ENCODE results near the gene GDF15.
"Not testable (repeated sequence)": the region's sequence is repeated elsewhere in the genome, so short reads cannot be mapped to it uniquely, and the experiment has no call there.

Gene GDF15

DNA sequence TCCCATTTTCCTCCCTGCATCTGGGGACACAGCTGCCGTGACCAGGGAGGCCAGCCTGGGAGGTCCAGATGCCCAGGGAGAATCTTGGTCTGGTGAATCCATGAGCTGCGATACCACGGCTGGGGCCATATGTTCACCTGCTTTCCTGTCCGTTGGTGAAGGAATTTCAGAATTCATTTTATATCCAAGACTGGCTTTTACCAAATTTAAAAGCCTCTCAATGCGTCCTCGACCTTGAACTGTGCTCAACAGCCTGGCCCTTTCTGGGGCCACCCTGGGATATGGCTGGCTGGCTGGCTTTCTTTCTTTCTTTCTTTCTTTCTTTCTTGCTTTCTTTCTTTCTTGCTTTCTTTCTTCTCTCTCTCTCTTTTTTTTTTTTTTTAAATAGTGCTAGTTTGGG lies 22.2 kb upstream of the GDF15 start:
- in situ Hi-C loops (cut with MboI; ENCODE audit: low pct_unique_long_range_greater_than_20kb, low sequenced_read_pairs, unreplicated experiment): no loop called here
- no peak for DNase-seq (ENCODE audit: low spot score)
- TF ChIP-seq CTCF (IDR thresholded peaks at IDR 0.05; ENCODE audit: extremely low read depth, insufficient read depth, missing control alignments): no peak

DNA sequence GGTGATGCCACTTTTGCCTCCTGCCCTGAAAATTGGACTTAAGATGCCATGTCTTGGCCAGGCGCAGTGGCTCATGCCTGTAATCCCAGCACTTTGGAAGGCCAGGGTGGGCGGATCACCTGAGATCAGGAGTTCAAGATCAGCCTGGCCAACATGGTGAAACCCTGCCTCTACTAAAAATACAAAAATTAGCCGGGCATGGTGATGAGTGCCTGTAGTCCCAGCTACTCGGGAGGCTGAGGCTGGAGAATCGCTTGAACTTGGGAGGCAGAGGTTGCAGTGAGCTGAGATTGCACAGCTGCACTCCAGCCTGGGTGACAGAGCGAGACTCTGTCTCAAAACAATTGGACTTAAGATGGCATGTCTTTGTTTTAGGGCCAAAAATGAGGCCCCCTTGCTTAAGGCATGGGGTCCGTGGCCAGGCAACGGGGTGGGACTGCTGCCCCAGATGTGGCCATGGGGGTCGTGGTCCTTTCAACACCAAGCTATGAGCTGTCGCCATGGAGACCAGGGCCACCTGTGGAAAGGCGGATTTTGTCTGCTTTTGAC lies 21.6 kb upstream of the GDF15 start:
- DNase-seq (ENCODE audit: low spot score); in situ Hi-C loops (cut with MboI; ENCODE audit: low pct_unique_long_range_greater_than_20kb, low sequenced_read_pairs, unreplicated experiment): not testable (repeated sequence)

DNA sequence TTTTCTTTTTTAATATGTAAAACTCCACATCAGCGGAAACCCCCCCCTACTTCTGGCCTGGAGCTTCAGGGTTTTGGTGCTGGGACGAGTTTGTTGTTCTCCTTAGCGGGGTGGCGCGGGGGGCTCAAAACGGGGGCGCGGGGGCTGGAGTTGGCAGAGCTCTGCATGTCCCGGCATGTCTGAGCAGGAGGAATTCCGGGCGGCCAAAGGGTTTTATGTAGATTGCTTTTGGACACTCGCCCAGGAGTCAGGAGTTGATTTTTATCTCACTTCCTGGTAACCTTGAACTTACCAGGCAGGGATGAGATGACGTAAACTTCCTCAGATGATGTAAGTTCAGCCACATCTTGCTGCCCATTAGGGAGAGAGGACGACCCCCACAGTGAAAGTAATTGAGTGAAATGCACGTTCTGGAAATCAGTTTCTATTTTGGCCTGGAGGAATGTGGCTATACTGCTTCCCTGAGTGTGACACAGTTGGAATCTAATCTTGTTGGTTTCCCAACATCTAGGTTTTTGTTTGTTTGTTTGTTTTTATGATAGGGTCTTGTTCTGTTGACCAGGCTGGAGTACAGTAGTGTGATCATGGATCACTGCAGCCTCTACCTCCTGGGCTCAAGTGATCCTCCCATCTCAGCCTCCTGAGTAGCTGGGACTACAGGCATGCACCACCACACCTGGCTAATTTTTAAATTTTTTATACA lies 21.0 kb upstream of the GDF15 start:
- DNase-seq (ENCODE audit: low spot score): no peak
- TF ChIP-seq CTCF (IDR thresholded peaks at IDR 0.05; ENCODE audit: extremely low read depth, insufficient read depth, missing control alignments): no peak
- in situ Hi-C loops (cut with MboI; ENCODE audit: low pct_unique_long_range_greater_than_20kb, low sequenced_read_pairs, unreplicated experiment): no loop called here

DNA sequence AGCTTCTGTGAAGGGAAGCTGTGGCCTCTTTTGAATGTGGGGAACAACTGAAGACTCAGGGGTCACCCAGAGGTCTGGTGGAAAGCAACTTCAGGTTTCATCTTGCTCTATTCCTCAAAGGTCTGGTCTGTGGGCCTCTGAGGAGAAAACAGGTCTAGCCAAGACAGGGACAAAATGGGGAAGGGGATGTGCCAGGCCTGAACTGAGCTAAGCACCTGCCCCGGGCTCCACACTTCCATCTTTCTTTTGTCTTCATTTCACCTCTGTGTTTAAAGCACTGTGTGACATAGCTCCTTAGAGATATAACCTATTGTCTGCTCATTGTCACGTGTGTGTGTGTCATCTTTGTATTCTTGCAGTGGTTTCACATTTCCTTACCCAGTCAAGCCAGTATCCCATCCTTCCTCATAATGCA lies 19.9 kb upstream of the GDF15 start:
- in situ Hi-C loops (cut with MboI; ENCODE audit: low pct_unique_long_range_greater_than_20kb, low sequenced_read_pairs, unreplicated experiment): no loop called here
- no peak for DNase-seq (ENCODE audit: low spot score)
- TF ChIP-seq CTCF (IDR thresholded peaks at IDR 0.05; ENCODE audit: extremely low read depth, insufficient read depth, missing control alignments): no peak

GRCh38 chr19:18368504-18369222 lies 17.3 kb upstream of the GDF15 start:
- in situ Hi-C loops (cut with MboI; ENCODE audit: low pct_unique_long_range_greater_than_20kb, low sequenced_read_pairs, unreplicated experiment): no loop called here
- no peak for TF ChIP-seq CTCF (IDR thresholded peaks at IDR 0.05; ENCODE audit: extremely low read depth, insufficient read depth, missing control alignments)
- DNase-seq (ENCODE audit: low spot score): no peak

GRCh38 chr19:18373407-18373891 lies 12.5 kb upstream of the GDF15 start:
- no peak for TF ChIP-seq CTCF (IDR thresholded peaks at IDR 0.05; ENCODE audit: extremely low read depth, insufficient read depth, missing control alignments)
- in situ Hi-C loops (cut with MboI; ENCODE audit: low pct_unique_long_range_greater_than_20kb, low sequenced_read_pairs, unreplicated experiment): no loop called here
- DNase-seq (ENCODE audit: low spot score): no peak

Data from GM13977 (cell line).